Measurements from ENCODE around the gene ZSCAN5A.
"Not testable (repeated sequence)": the region's sequence is repeated elsewhere in the genome, so short reads cannot be mapped to it uniquely, and the experiment has no call there.

ZSCAN5A gene

DNA sequence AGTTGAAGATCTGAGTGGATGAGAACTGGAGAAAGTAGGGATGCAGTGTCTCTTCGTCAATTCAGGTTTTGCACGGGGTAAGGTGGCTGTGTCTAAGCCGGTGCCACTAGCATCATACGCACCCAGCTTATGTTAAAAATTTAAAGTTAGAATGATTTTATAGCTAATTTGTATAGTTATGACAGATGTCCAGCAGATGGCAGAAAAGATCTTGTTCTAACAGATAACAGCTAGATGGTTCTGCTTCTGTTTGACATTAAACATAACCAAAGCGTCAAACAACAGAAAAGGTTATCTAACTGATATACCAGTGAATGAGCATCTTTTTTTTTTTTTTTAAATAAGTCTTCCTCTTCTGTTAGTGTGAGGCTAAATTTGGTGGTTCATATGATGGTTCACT, 60.9 kb downstream of the ZSCAN5A start:
- FAIRE-seq (no peak), DNase-seq (ENCODE audit: insufficient read length, low spot score) (peak; percentile 20)
- TF ChIP-seq POLR2A (IDR thresholded peaks at IDR 0.05; ENCODE audit: low read depth, low read length) (no peak), POU2F2 (IDR thresholded peaks at IDR 0.05; ENCODE audit: low read depth, low read length) (no peak), TAF1 (IDR thresholded peaks at IDR 0.05; ENCODE audit: low read depth, low read length) (no peak), SPI1 (IDR thresholded peaks at IDR 0.05; ENCODE audit: low read depth, low read length) (no peak), POLR2AphosphoS5 (IDR thresholded peaks at IDR 0.05; ENCODE audit: low read depth, low read length) (no peak), PAX5 (IDR thresholded peaks at IDR 0.05; ENCODE audit: insufficient read depth, low read length, severe bottlenecking) (no peak)

DNA sequence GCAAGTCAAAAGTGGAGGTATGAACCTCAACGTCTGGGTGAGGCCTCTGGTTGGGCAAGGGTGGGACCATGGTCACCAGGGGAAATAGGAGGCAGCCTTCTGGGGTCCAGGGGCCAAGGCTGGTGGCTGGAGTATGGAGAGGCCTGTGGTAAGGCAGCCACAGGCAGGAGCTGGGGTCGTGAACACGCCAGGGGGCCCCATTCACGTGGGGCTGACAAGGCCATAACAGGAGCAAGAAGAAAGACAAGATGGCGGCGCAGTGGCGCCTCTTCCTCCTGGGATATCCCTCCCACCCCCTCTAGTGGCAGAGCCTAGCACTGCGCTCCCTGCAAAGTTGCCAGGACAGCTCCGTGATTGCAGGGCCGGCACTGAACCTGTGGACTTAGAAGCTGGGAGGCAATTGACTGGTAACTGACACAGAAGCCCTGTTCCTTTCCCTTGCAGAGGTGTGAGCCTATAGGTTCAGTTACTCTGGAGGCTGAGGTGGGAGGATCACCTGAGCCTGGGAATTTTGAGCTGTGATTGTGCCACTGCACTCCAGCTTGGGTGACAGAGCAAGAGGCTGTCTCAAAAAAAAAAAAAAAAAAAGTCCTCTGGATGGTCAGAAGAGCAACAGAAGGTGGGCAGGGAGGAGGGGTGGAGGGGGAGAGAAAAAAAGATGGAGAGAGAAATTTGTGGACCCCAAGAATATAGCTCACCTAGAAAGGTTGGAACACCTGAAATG, 61.8 kb downstream of the ZSCAN5A start:
- peak; percentile 43 for DNase-seq (ENCODE audit: insufficient read length, low spot score)
- no peak for TF ChIP-seq SPI1 (IDR thresholded peaks at IDR 0.05; ENCODE audit: low read depth, low read length)
- no peak for TF ChIP-seq POU2F2 (IDR thresholded peaks at IDR 0.05; ENCODE audit: low read depth, low read length)
- TF ChIP-seq TAF1 (IDR thresholded peaks at IDR 0.05; ENCODE audit: low read depth, low read length): no peak
- TF ChIP-seq POLR2A (IDR thresholded peaks at IDR 0.05; ENCODE audit: low read depth, low read length): no peak
- no peak for TF ChIP-seq POLR2AphosphoS5 (IDR thresholded peaks at IDR 0.05; ENCODE audit: low read depth, low read length)
- no peak for TF ChIP-seq PAX5 (IDR thresholded peaks at IDR 0.05; ENCODE audit: insufficient read depth, low read length, severe bottlenecking)
- FAIRE-seq: no peak

DNA sequence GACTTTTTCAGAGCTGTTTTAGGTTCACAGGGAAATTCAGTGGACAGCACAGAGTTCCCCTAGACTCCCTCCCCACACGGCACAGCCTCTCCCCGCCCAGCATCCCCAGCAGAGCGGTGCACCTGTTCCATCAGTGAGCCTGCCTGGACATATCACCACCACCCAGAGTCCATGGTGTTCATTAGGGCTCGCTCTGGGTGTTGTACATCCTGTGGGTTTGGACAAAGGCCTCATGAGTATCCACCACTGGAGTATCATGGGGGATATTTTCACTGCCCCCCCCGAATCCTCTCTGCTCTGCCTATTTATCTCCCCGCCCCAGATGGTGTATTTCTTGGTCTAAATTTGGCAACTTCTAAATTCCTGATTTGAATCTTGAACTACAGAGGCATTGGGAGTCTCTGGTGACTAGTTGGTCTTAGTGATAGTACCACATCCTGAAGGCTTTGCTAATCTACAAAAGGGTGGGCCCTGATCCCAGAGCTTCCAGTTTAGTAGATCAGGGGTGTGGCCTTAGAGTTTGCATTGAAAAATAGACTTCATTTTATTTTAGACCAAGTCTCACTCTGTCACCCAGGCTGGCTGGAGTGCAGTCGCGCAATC, 65.8 kb downstream of the ZSCAN5A start:
- not testable (repeated sequence) for DNase-seq (ENCODE audit: insufficient read length, low spot score); FAIRE-seq

DNA sequence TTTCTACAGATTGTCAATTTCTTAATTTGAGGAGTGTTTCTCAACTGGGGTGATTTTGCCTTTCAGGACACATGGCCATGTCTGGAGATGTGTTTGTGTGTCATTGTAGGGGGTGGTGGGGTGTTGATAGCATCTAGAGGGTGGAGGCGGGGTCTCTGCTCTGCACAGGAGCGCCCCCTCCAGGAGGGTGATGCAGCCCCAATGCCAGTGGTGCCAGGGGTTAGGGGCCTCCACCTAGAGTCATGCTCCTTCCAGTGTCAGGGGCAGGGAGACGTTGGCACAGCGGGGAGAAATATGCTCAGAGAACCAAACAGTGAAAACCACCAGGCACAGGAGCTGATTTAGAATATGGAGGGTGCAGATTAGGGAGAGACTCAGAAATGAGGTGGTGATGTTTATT, 68.9 kb downstream of the ZSCAN5A start:
- DNase-seq (ENCODE audit: insufficient read length, low spot score); FAIRE-seq: not testable (repeated sequence)

DNA sequence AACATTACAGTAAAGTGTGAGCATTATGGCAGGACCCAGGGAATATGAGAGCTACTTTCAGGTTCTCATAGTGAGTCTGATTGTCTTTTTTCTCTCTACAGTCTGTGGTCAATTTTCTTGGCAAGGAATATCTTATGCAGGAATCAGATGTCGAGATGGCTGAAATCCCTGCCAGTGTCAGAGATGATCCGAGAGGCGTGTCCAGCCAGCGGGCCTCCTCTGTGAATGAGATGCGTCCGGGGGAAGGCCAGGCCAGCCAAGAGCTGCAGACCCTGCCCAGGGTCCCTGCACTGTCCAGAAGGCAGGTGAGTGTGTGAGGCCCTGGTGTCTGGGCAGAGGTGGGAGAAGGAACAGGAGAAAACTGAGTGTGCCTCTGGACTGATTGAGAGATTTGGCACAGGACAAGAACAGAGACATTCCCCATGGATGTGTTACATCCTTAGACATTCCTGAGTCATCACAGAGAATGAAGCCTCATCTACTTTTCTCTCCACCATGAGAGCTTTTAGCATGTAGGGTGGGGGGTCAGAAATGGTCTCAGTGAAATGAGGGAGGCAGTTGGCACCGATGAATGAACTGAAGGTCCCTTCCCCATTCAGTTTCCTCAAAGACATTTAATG, 69.4 kb downstream of the ZSCAN5A start:
- FAIRE-seq: no peak
- TF ChIP-seq PAX5 (IDR thresholded peaks at IDR 0.05; ENCODE audit: insufficient read depth, low read length, severe bottlenecking) (no peak), POU2F2 (IDR thresholded peaks at IDR 0.05; ENCODE audit: low read depth, low read length) (no peak), SPI1 (IDR thresholded peaks at IDR 0.05; ENCODE audit: low read depth, low read length) (no peak), POLR2AphosphoS5 (IDR thresholded peaks at IDR 0.05; ENCODE audit: low read depth, low read length) (no peak), POLR2A (IDR thresholded peaks at IDR 0.05; ENCODE audit: low read depth, low read length) (no peak), TAF1 (IDR thresholded peaks at IDR 0.05; ENCODE audit: low read depth, low read length) (no peak)
- DNase-seq (ENCODE audit: insufficient read length, low spot score): no peak

DNA sequence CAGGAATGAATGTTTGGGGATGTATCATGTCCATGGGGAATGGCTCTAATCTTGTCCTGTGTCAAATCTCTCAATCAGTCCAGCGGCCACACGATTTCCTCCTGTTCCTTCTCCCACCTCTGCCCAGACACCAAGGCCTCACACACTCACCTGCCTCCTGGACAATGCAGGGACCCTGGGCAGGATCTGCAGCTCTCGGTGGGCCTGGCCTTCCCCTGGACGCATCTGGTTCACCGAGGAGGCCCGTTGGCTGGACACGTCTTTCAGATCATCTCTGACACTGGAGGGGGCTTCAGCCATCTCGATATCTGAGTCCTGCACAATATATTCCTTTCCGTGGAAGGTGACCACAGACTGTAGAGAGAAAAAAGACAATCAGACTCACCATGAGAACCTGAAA, 91.2 kb downstream of the ZSCAN5A start:
- DNase-seq (ENCODE audit: insufficient read length, low spot score) (no peak), FAIRE-seq (no peak)
- no peak for TF ChIP-seq SPI1 (IDR thresholded peaks at IDR 0.05; ENCODE audit: low read depth, low read length)
- TF ChIP-seq POLR2AphosphoS5 (IDR thresholded peaks at IDR 0.05; ENCODE audit: low read depth, low read length): no peak
- no peak for TF ChIP-seq TAF1 (IDR thresholded peaks at IDR 0.05; ENCODE audit: low read depth, low read length)
- TF ChIP-seq PAX5 (IDR thresholded peaks at IDR 0.05; ENCODE audit: insufficient read depth, low read length, severe bottlenecking): no peak
- TF ChIP-seq POU2F2 (IDR thresholded peaks at IDR 0.05; ENCODE audit: low read depth, low read length): no peak
- TF ChIP-seq POLR2A (IDR thresholded peaks at IDR 0.05; ENCODE audit: low read depth, low read length): no peak

DNA sequence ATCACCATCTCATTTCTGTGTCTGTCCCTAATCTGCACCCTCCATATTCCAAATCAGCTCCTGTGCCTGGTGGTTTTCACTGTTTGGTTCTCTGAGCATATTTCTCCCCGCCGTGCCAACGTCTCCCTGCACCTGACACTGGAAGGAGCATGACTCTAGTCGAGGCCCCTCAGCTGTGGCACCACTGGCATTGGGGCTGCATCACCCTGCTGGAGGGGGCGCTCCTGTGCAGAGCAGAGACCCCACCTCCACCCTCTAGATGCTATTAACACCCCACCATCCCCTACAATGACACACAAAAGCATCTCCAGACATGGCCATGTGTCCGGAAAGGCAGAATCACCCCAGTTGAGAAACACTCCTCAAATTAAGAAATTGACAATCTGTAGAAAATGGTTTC, 91.7 kb downstream of the ZSCAN5A start:
- no peak for DNase-seq (ENCODE audit: insufficient read length, low spot score)
- TF ChIP-seq TAF1 (IDR thresholded peaks at IDR 0.05; ENCODE audit: low read depth, low read length): no peak
- no peak for TF ChIP-seq POLR2AphosphoS5 (IDR thresholded peaks at IDR 0.05; ENCODE audit: low read depth, low read length)
- no peak for TF ChIP-seq SPI1 (IDR thresholded peaks at IDR 0.05; ENCODE audit: low read depth, low read length)
- no peak for TF ChIP-seq POLR2A (IDR thresholded peaks at IDR 0.05; ENCODE audit: low read depth, low read length)
- no peak for TF ChIP-seq POU2F2 (IDR thresholded peaks at IDR 0.05; ENCODE audit: low read depth, low read length)
- TF ChIP-seq PAX5 (IDR thresholded peaks at IDR 0.05; ENCODE audit: insufficient read depth, low read length, severe bottlenecking): no peak
- FAIRE-seq: no peak

DNA sequence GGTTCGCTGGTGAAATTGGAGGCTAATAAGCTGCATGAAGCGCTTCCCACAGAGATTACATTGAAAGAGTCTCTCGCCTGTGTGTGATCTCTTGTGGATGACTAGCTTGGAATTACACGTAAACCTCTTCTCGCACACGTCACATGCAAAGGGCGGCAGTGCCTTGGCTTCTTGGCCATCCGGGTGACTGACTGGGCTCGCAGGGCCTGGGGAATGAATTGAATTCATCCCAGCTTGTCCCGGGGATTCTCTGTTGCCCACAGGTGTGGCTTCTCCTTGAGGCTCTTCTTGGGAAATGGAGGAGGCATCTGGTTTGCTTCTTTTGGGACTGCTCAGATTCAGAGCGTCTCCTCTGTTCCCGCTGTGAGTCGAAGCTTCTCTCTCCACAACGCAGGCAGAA, 92.8 kb downstream of the ZSCAN5A start:
- FAIRE-seq (no peak), DNase-seq (ENCODE audit: insufficient read length, low spot score) (no peak)
- TF ChIP-seq POU2F2 (IDR thresholded peaks at IDR 0.05; ENCODE audit: low read depth, low read length) (no peak), POLR2A (IDR thresholded peaks at IDR 0.05; ENCODE audit: low read depth, low read length) (no peak), POLR2AphosphoS5 (IDR thresholded peaks at IDR 0.05; ENCODE audit: low read depth, low read length) (no peak), TAF1 (IDR thresholded peaks at IDR 0.05; ENCODE audit: low read depth, low read length) (no peak), PAX5 (IDR thresholded peaks at IDR 0.05; ENCODE audit: insufficient read depth, low read length, severe bottlenecking) (no peak)

DNA sequence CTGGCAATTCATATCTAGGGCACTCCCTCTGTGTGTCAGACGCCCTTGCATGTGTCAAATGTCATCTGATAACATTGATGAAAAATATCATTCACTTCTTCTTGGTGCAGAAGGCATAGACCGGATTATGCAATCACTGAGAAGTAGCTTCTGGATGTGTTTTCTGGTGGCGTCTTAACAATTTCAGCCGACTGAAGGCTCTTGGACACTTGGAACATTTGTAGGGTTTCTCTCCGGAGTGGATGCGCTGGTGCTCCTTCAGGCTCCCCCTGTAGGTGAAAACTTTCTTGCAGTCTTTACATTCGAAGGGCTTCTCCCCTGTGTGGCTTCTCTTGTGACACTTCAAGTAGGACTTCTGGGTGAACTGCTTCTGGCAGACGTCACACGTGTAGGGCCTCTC, 93.2 kb downstream of the ZSCAN5A start:
- not testable (repeated sequence) for FAIRE-seq; DNase-seq (ENCODE audit: insufficient read length, low spot score)

DNA sequence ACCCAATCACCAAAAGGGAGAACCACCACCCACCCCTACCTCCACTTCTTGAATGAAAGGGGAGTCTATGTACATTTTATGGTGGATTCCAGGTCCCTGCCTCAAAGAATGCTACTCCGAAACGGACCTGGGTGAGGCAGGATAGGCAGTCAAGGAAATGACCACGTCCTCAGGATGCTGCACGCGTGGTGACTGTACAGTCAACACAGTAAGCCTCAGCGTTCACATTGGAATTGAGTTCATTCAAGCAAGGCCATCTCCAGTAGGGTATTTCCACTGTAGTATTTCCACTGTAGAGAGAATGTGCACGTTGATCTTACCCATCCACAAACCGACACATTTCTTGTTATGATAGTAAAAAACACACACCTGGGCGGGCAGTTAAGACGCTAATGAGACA, 95.7 kb downstream of the ZSCAN5A start:
- no peak for FAIRE-seq
- TF ChIP-seq POLR2AphosphoS5 (IDR thresholded peaks at IDR 0.05; ENCODE audit: low read depth, low read length): no peak
- TF ChIP-seq POLR2A (IDR thresholded peaks at IDR 0.05; ENCODE audit: low read depth, low read length): no peak
- no peak for TF ChIP-seq PAX5 (IDR thresholded peaks at IDR 0.05; ENCODE audit: insufficient read depth, low read length, severe bottlenecking)
- no peak for TF ChIP-seq TAF1 (IDR thresholded peaks at IDR 0.05; ENCODE audit: low read depth, low read length)
- TF ChIP-seq POU2F2 (IDR thresholded peaks at IDR 0.05; ENCODE audit: low read depth, low read length): no peak
- TF ChIP-seq SPI1 (IDR thresholded peaks at IDR 0.05; ENCODE audit: low read depth, low read length): no peak
- no peak for DNase-seq (ENCODE audit: insufficient read length, low spot score)
